HCT116 (cell line): ENCODE results near the gene EPB41L5. TPM values are rescaled to one million over a fixed set of nuclear protein-coding genes. Genes with fewer than 3 reads are reported as not detected.

Source experiments
- ATAC-seq: fragments of 200-7000 bp; cut with Tn5 transposase; 2 replicates; pipeline ENCODE4 v1.9.1; 2020; ENCODE audit warnings: mild to moderate bottlenecking, moderate library complexity
- BruUV-seq: library from RNA; stranded (reverse); fragments of 400-500 nt; replicated peaks from 2 replicates; lab custom pipeline; 2021; lab: Mats Ljungman, UMichigan
- CTCF ChIA-PET: fragments of 300-600 bp; sonication (Branson Sonifier 250); formaldehyde crosslinking; loops from one replicate; lab custom pipeline; 2021; ENCODE audit warnings: antibody characterized with exemption; lab: Charles Lee
- POLR2A ChIA-PET: fragments of 300-600, 350-600 bp; sonication (Branson Sonifier 250); formaldehyde crosslinking; loops from one replicate; lab custom pipeline; 2021; ENCODE audit warnings: antibody characterized with exemption; lab: Charles Lee
- RAD21 ChIA-PET, 2 experiments: fragments of 300-600 bp; sonication (Branson Sonifier 250); formaldehyde crosslinking; loops; one replicate each; lab custom pipeline; 2023; ENCODE audit warnings: low total read pairs in 2 of 2; ENCODE audit not compliant: uncharacterized antibody in 2 of 2, unreplicated experiment in 2 of 2, low non-redundant PET in 1 of 2; lab: Charles Lee
- DNase-seq: peaks from one replicate; pipeline ENCODE4 v3.0.0-alpha.2; 2010; ENCODE audit warnings: low read depth, low spot score
- H2AFZ ChIP-seq: fragments of 200-600 bp; shearing (Covaris generic), sonication (generic); 2 replicates; pipeline ENCODE4 v1.6.1; 2017; ENCODE audit warnings: low read depth, mixed run types, mixed read lengths, antibody characterized with exemption, low read length; ENCODE audit not compliant: poor library complexity, severe bottlenecking
- H3K27ac ChIP-seq: 2 replicates; pipeline ENCODE4 v1.5.1; 2012; ENCODE audit warnings: low read depth, low read length
- H3K27me3 ChIP-seq: fragments of 200-600 bp; sonication (generic); 2 replicates; pipeline ENCODE4 v1.6.1; 2016; ENCODE audit warnings: mixed run types, low read length, mixed read lengths; ENCODE audit not compliant: insufficient read depth
- H3K36me3 ChIP-seq, 2 experiments: fragments of 200-500 bp in 1 of 2; fragments of 200-600 bp in 1 of 2; sonication (Bioruptor generic) in 1 of 2; sonication (generic) in 1 of 2; 2 replicates each; pipeline versions ENCODE4 v1.5.1 to v1.6.1; 2014 to 2016; ENCODE audit warnings: low read length in 2 of 2, inconsistent platforms in 1 of 2, mixed read lengths in 1 of 2, mixed run types in 1 of 2; ENCODE audit not compliant: insufficient read depth in 2 of 2, control insufficient read depth in 1 of 2
- H3K4me1 ChIP-seq, 2 experiments: fragments of 200-600 bp in 1 of 2; sonication (generic) in 1 of 2; 2 replicates each; pipeline versions ENCODE4 v1.5.1 to v1.6.1; 2012 to 2017; ENCODE audit warnings: low read length in 2 of 2, inconsistent platforms in 1 of 2, mild to moderate bottlenecking in 1 of 2, mixed read lengths in 1 of 2, mixed run types in 1 of 2, moderate library complexity in 1 of 2; ENCODE audit not compliant: insufficient read depth in 2 of 2, control insufficient read depth in 1 of 2
- H3K4me2 ChIP-seq: fragments of 200-600 bp; sonication (generic); 2 replicates; pipeline ENCODE4 v1.6.1; 2017; ENCODE audit warnings: mixed run types, low read length, mixed read lengths
- H3K4me3 ChIP-seq, 2 experiments: fragments of 200-600 bp in 1 of 2; sonication (generic) in 1 of 2; replicated peaks in 1 of 2; 2 replicates each; pipeline ENCODE4 v1.5.1; 2011 to 2016; ENCODE audit warnings: low read length in 2 of 2, control low read depth in 1 of 2, low read depth in 1 of 2, mild to moderate bottlenecking in 1 of 2, mixed read lengths in 1 of 2, mixed run types in 1 of 2
- H3K79me2 ChIP-seq: fragments of 200-600 bp; sonication (generic); 2 replicates; pipeline ENCODE4 v1.6.1; 2017; ENCODE audit warnings: mild to moderate bottlenecking, mixed run types, low read length, moderate library complexity, mixed read lengths; ENCODE audit not compliant: insufficient read depth
- H3K9ac ChIP-seq: fragments of 200-600 bp; sonication (generic); 2 replicates; pipeline ENCODE4 v1.6.1; 2016; ENCODE audit warnings: low read length, mixed read lengths
- H3K9me2 ChIP-seq: fragments of 200-600 bp; sonication (generic), shearing (Covaris generic); 2 replicates; pipeline ENCODE4 v1.6.1; 2017; ENCODE audit warnings: mixed run types, mild to moderate bottlenecking, moderate library complexity; ENCODE audit not compliant: insufficient read depth
- H3K9me3 ChIP-seq, 2 experiments: fragments of 200-500 bp in 1 of 2; fragments of 200-600 bp in 1 of 2; sonication (Bioruptor generic) in 1 of 2; sonication (generic) in 1 of 2; 2 replicates each; pipeline ENCODE4 v1.6.1; 2014 to 2017; ENCODE audit warnings: low read length in 2 of 2, mixed read lengths in 2 of 2, inconsistent platforms in 1 of 2, low read depth in 1 of 2, mild to moderate bottlenecking in 1 of 2, mixed run types in 1 of 2, moderate library complexity in 1 of 2; ENCODE audit not compliant: control insufficient read depth in 1 of 2, insufficient read depth in 1 of 2
- H4K20me1 ChIP-seq: fragments of 200-600 bp; sonication (generic), shearing (Covaris generic); 2 replicates; pipeline ENCODE4 v1.6.1; 2017; ENCODE audit warnings: mixed run types, mild to moderate bottlenecking, moderate library complexity; ENCODE audit not compliant: insufficient read depth
- EZH2 ChIP-seq: fragments of 200-600 bp; sonication (generic); IDR thresholded peaks from 2 replicates; pipeline ENCODE4 v1.6.1; 2017; ENCODE audit warnings: antibody characterized with exemption, mixed run types
- EZH2phosphoT487 ChIP-seq: fragments of 200-600 bp; IDR thresholded peaks from 2 replicates; pipeline ENCODE4 v1.6.1; 2018; ENCODE audit warnings: antibody characterized with exemption, borderline replicate concordance
- POLR2A ChIP-seq: IDR thresholded peaks from 2 replicates; pipeline ENCODE4 v1.7.0; 2011; ENCODE audit warnings: borderline replicate concordance; ENCODE audit not compliant: insufficient read depth, insufficient read length; ENCODE audit errors: extremely low read depth
- POLR2AphosphoS5 ChIP-seq: IDR thresholded peaks from 2 replicates; pipeline ENCODE4 v1.6.1; 2011; ENCODE audit warnings: mild to moderate bottlenecking, low read depth, low read length, moderate library complexity
- SRF ChIP-seq: IDR thresholded peaks from 2 replicates; pipeline ENCODE4 v1.6.1; 2012; ENCODE audit warnings: low read depth
- ZBTB33 ChIP-seq: IDR thresholded peaks from 2 replicates; pipeline ENCODE4 v1.6.1; 2011; ENCODE audit warnings: mild to moderate bottlenecking, low read length, moderate library complexity; ENCODE audit not compliant: insufficient replicate concordance; ENCODE audit errors: extremely low read depth
- ZFX ChIP-seq: fragments of 450-650 bp; IDR thresholded peaks from 2 replicates; pipeline ENCODE4 v1.6.1; 2017
- intact Hi-C: fragments of 100-400 bp; cut with micrococcal nuclease; formaldehyde crosslinking; loops from 2 replicates; pipeline ENCODE4 v1.10.0; 2022
- total RNA-seq: library from RNA; stranded (reverse); gene quantifications from one replicate; pipeline ENCODE4 v1.2.1, GENCODE V29; 2021; ENCODE audit not compliant: unreplicated experiment
- TF ChIP-seq, protein P1 (sequence below): IDR thresholded peaks from 2 replicates; pipeline ENCODE4 v1.6.1; 2012

The EPB41L5 gene
- total RNA-seq, 1 experiment from 2014 or later = 14.7 TPM

DNA sequence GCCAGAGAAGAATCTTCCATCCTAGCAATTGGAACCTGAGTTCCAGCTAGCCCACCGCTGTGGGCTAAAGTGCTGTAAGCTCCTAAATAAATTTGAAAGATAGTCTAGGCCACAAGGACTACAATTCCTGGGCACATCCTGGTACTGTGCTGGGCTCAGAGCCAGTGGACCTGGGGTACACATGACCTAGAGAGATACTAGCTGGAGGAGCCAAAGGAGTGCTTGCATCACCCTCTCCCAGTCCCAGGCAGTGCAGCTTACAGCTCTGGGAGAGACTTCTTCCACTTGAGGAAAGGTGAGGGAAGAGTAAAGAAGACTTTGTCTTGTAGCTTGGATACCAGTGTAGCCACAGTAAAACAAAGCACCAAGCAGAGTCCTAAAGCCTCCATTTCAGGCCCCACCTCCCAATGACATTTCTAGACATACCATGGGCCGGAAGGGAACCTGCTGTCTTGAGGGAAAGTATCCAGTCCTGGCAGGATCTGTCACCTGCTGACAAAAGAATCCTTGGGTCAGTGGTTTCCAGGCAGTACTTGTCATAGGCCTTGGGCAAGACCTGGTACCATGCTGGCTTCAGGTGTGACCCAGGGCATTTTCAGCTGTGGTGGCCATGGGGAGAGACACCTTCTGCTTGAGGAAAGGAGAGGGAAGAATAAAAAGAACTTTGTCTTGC is 120.8 kb downstream of the EPB41L5 start:
- Histone ChIP-seq H3K4me3 (no peak overlapping the region), H2AFZ (no peak overlapping the region), H3K36me3 (no peaks in the 10 kb centered on the region), H3K9ac (no peak overlapping the region), H3K27ac (no peak overlapping the region), H3K27me3 (no peaks in the 10 kb centered on the region), H4K20me1 (no peaks in the 10 kb centered on the region), H3K79me2 (no peaks in the 10 kb centered on the region), H3K9me3 (no peaks in the 10 kb centered on the region), H3K4me1 (peaks cover 0 to 16% of the 10 kb centered on the region in 2 experiments; a peak in 2 of 4 replicates), H3K4me2 (peak overlapping the region; percentile 39), H3K9me2 (no peaks in the 10 kb centered on the region)
- TF ChIP-seq, protein P1, sequence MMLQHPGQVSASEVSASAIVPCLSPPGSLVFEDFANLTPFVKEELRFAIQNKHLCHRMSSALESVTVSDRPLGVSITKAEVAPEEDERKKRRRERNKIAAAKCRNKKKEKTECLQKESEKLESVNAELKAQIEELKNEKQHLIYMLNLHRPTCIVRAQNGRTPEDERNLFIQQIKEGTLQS = no peak
- TF ChIP-seq ZFX (no peak), ZBTB33 (no peak), POLR2A (no peak), POLR2AphosphoS5 (no peak), SRF (no peak), EZH2 (no peak), EZH2phosphoT487 (no peak)
- no TSS peak for BruUV-seq
- intact Hi-C loops = no loop called here
- ATAC-seq = peak; percentile 44; the same call in 1 of the 2 replicates
- ChIA-PET CTCF (no interaction called here), RAD21 (no interaction called here), POLR2A (interaction anchor here (0.6 kb wide), 1 partner anchor 452 kb away, joined by 3 read pairs; no protein-coding TSS in a partner anchor)
- no peak for DNase-seq
